NCI-H2171 treated with DMSO at 0.1 percent for 48 hours (cell line): ENCODE measurements around the gene FHIT.

ENCODE experiments used
- DNase-seq: peaks from one replicate; lab custom pipeline; 2025; lab: John Stamatoyannopoulos, UW

The FHIT gene

DNA sequence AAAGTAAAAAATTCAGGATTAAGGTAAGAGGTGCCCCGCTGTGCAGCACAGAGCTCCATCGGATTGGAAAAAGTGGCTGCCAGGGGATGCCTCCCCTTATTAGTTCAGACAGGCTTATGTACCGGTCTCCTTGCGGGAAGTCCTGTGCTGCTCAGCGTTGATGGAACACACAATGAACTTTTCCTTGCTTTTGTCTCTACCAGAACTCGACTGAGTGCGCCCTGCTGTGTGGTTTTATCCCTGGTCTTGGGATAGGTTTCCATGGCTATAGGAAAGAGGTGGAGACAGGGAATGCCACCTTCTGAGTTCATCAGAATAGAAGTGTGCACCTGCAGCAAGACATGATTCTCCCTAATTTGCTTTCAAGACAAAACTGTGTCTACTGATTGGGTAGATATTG, 1455.5 kb downstream of the FHIT start:
- no peak for DNase-seq

DNA sequence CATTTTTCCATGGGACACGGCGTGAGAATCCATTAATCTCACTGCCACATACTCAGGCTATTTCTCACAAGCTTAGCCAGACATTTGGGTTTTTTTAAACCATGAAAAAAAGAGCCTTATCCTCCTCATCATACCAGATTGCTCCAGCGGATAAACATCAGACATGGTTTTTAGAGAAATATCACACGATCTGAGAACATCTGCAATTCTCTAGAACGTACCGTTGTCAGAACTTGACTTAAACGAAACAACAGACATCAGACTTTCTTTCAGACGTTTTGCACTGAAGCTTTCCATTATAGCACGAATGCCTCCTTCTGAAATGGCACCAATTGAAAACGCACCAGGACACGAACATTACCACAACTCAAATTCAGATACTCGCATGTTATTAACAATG, 1457.3 kb downstream of the FHIT start:
- DNase-seq: no peak

DNA sequence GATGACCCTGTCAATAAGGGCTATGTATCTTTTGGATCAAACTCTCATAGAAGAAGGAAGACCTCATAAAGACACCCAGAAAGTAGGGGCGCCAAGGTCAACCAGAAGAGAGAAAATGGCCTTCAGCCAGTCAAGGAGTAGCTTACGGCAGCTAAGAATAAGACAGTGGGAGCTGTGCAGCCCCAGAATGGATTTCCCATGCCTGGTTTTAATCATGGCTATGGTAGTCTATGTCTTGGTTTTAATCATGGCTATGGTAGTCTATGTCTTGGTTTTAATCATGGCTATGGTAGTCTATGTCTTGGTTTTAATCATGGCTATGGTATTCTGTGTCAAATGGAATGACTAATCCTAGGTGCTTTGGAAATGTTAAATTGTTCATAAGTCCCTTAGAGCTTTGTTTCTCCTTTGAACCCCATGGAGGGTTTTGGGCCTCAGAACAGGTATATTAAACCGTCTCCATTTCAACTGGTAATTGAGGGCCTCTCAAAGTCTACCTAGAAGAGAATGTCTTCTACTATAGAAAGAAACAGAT, 1459.4 kb downstream of the FHIT start:
- DNase-seq: no peak

DNA sequence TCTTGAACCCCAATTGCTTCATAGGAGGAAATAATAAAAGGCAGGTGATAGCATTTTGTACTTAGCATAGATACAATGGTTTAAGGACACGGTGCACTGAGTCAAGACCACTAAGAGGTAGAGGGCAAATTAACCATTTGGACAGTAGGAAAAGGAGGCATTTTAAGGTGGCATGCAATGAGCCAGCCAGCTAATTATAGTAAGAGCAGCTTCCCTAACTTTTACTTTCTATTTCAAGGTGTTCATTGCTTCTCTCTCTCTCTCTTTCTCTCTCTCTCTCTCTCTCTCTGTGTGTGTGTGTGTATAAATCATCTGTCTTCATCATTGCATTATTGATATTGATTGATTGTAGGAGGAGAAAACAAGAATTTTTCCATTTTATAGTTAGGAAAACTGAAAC, 1461.0 kb downstream of the FHIT start:
- DNase-seq: no peak

DNA sequence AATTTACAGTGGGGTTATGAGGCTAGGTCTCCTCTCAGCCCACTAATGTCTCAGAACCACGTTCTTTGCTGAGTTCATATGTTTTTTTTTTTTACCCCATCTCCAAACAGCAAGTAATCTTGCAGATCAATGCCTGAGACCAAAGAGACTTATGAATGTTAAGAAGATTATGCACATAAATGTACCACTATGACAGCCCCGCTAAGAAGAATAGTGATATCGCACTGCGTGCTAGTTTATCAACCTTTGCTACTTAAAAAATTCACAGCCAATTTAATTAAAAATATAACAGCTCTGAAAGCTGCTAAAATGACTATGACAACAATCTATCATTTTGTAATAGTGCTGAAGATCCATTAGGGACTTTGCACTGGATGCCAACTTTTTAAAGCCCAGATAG, 1462.5 kb downstream of the FHIT start:
- DNase-seq: no peak

DNA sequence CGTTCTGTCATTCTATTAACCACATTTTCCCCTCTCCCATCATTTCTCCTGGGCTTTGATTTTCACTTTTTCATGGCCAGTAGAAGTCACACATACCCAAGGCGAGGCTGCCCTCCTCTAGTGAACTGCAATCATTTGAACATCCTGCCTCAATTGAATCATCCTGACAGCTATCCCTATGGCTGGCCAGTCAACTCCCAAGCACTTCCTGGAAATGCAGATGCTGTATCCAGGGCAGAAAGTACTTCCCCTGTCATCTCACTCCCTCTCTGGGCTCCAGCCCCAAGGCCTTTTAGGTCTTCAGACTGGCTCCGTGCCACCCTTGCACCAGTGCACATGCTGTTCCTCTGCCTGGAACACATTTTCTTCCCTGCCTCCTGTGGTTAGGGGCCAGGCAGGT, 1463.1 kb downstream of the FHIT start:
- DNase-seq: no peak

DNA sequence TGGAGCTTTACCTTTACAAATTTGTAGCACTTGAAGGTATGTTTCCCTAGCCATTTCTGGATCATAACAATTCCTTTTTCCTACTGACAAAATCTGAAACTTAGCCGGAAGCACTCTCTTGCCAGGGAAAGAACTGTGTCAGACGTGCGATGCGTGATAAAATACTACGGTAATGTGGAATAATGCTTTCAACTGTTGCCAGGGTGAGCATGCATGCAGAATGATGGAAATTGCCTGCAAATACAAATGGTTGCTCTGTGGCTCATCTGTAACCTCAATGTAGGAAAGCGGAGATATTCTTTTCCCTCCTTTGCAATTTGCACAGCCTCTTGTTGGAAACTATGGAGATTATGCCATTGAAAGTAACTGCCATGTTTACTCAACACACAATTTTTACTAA, 1464.9 kb downstream of the FHIT start:
- DNase-seq: no peak

DNA sequence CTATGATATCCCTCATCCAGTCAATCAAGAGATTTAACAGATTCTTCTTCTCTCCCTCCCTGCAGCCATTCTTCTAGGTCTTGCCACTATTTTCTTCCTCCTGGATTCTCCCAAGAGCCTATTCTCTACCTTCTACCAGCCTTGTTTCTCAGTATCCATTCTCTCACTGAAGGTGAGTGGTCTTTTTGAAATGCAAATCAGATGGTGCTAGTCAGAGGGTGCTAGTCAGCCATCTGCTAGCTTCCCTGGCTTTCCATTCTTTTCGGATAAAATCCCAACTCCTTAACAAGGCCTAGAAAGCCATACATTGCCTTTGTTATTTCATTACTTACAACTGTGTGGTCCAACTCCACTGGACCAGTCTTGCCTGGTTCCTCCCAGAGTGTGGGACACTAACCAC, 1467.1 kb downstream of the FHIT start:
- no peak for DNase-seq

DNA sequence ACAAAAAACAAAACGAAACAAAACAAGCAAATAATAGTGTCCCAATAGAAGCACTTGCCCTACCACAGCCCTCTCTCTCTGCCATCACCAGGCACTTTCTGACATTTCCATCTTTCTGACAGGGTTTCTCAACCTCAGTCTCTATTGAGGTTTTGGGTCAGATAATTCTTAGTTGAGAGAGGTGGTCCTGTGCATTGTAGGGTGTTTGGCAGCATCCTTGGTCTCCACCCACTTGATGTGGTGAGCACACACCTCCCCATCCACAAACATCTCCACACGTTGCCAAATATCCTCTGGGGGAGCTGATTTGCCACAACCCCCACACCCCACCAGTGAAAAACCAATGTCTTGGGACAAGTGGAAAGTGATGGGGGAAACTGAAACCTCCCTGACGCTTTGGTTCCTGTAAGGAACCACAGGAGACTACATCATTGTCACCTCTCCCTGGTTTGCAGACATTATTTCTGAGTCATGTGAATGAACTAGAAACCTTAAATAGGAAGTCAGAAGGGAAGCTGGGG, 1467.7 kb downstream of the FHIT start:
- DNase-seq: no peak

DNA sequence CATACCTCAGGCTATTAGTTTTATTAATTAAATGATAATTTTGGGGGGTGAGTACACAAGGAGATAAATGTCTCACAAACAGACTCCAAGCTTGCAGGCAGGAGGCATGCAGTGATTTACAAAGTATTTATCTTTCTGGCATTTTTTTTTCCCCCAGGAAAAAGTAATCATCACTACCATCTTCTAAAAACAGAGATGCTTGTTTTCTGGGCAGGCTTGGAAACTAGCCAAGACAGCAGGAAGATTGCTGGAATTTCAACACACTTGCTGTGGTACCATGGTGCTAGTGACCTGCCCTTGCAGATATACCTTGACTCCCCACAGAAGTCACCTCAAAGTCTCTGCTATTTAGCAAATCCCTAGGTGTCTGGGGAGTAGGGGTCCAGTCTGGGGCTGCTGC, 1468.6 kb downstream of the FHIT start:
- DNase-seq: no peak

DNA sequence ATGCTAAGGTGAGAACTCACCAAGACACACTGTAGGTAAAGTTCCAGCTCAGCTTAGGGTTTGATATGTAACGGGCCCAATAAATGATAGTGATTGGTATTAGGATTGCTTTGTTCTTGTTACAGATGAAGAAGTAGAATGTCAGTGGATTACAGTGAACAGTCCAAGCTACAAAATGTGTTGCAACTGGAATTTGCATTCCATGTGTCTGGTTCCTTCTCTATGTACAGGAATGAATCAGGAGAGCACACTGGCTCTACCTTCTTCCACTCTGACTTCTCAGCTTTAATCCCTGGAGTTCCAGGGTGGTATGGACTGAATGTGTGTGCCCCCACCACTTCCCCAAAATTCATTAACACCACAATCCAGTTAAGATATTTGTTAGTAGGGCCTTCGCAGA, 1471.0 kb downstream of the FHIT start:
- DNase-seq: no peak

DNA sequence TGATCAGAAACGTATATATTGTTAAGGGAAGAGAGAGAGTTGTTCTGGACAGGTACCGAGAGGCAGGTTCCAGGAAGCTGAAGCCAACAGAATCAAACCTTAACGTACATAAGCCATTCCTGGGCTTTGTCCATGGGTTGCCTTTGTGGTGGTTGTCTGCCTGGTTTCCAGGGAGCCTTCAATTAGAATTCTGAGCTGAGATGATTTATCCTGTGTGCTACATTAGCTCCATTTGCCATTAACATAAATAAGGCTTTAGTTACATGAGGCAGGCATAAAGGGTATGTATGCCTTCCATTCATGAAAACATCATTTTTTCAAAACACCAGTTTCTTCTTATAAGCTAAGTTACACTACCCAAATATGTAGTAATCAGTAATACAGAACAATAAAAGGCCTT, 1472.0 kb downstream of the FHIT start:
- DNase-seq: no peak

DNA sequence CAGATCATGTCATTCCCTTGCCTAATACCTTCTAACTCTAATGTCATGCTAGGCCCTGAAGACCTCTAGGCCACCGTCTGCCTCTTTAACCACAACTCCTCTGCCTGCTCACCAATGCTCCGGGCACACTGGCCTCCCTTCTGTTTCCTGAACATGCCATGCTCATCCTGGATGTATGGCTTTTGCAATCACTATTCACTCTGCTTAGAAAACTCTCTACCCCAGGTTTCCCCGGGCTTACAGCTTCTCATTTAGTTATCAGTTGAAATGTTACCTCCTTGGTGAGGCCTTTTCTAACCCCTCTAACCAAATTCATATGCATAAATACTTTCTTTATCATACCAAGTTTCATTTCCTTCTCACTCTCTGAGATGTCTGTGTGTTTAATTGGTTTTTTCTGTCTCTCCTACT, 1473.6 kb downstream of the FHIT start:
- DNase-seq: no peak

DNA sequence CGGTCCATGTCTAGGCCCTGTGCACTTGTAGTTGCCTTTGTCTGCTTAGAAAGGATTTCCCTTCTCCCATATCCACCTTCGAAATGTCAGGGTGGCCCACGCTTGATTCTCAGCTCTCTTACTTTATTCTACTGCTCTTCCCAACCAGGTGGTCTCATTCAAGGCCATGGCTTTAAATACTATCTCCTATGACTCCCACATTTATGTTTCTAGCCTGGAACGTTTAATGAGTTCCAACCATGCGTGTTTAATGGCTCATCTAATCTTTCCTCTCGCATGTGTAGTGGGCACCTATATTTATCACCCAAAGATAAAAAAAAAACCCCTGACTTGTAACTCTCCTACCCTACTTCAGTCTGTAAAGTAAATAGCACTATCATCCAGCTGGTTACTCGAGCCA, 1474.2 kb downstream of the FHIT start:
- DNase-seq: no peak

DNA sequence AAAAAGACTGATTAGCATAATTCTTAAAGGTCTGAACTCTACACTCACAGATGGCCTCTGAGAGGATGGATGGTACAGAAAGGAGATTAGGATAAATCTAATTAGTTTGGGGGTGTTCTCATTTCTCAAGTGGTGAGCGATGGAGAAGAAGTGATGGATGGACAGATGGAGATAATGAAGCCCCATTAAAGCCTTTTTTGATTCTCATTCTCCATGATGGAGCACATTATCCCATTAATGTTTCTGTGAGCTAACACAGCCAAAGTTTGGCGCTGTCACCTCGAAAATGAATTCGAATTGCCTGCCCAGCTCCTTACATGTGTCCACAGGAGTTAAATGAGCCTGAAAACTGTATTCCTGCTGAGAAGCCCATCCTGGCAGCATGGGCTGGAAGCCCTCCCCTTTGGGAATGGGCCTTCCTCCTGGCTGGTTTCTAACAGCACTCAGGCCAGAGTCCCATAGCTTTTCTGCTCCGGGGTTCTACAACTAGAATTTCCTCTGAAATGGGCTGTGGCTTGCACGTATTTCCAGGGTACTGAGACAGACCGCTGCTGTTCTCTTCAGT, 1475.4 kb downstream of the FHIT start:
- DNase-seq: no peak

DNA sequence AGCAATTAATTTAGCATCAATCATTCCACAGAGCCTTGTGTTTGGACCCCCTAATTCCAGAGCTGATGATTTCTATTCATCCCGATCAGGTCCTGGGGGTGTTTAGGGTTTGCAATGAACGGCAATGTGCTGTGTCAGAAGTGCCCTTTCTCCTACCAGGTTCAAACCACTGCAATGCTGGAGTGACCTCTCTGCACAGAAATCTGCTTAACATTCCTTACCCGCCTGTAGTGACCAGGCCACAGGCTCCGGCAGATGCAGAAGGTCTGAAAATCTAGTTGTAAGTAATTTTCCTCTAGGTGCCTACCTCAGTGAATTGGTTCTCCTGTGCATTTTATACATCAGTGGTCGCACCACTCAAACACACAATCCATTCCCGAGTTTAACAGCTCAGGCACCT, 1476.1 kb downstream of the FHIT start:
- DNase-seq: no peak

DNA sequence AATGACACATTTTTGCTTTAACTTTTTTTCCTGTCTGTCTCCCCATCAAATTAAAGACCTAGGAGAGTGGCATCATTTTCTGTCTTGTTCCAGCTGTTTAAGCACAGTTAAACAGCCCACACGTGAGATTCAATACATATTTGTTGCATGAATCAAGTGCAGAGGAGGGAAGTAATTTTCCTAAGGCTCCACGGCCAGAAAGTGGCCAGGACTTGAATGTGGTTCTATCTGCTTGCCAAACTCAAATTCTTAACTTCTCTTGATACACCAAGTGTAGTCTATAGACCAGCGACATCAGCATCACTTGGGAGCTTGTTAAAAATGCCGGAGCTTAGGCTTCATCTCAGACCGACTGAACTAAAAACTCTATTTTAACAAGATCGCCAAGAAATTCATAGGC, 1476.6 kb downstream of the FHIT start:
- no peak for DNase-seq

DNA sequence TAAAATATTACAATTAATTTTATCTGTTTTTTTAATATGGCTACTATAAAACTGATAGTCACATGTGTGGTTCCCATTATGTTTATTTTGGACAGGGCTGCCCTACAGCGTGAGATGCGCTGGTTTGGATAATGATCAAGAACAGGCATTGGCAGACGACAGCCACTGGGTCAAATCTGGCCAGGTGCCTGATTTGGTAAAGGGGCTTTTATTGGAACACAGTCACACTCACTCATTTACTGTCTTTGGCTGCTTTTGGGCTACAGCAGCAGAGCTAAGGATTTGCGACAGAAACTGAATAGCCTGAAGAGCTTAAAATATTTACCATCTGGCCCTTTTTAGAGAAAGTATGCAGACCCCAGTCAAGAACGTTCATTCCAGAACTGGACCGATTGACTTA, 1477.3 kb downstream of the FHIT start:
- no peak for DNase-seq

DNA sequence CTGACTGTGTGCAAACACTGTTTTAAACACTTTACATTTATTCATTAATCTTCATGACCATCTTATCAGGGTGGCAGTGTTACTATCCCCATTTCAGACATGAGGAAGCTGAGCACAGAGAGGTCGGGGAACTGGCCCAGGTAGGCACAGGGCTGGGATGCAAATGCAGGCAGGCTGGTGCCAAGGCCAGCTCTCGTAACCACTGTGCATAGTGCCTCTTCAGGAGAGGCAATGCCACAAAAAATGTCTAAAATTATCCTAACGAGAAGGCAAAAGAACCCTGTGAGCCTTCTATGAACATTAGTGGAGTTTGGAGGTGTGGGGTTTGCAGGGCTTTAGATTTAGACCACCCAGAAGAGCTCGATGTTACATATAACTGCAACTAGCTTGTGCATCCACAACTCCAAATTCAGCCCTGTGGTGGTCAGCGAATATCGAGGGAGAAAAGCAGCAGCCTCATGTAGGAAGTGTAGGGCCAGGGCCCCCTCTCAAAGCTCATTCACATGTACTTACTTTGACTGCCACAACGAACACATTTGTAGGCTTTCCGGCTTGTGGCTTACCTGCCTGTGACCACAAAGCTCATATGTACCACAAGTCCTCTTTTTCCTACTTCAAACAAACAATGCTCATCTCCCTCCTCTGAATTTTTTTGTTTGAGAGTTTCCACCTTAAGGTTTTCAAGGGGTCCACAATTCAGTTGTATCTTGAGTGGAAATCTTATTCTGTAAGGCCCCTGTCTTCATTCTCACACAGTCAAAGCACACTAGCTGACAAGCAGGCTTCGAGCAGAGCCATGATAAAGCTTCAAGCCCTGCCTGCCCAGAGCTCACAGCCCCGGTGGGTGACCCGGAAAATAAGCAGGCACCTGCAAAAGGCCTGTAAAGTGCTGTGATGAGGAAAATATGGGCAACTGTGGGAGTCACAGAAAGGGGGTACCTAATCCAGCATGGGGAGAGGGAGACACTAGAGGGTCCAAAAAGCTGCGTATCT, 1478.5 kb downstream of the FHIT start:
- no peak for DNase-seq

DNA sequence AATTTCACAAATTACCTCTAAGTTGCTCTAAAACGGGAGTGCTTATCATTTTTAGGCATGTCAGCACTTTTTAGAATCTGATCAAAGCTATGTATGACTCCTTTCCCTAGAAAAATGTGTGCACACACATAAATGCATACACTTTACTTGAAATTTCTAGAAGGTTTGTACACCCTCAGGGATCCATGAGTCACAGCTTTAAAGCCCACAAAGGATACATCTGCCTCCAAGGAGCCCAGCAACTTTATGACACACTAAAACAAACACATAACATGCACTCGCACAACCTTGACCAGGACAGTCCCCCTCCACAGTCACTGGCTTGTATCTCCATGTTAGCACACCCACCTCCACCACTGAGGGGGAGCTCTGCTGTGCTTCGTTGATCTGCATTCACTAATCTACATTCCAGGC, 1479.5 kb downstream of the FHIT start:
- DNase-seq: no peak

DNA sequence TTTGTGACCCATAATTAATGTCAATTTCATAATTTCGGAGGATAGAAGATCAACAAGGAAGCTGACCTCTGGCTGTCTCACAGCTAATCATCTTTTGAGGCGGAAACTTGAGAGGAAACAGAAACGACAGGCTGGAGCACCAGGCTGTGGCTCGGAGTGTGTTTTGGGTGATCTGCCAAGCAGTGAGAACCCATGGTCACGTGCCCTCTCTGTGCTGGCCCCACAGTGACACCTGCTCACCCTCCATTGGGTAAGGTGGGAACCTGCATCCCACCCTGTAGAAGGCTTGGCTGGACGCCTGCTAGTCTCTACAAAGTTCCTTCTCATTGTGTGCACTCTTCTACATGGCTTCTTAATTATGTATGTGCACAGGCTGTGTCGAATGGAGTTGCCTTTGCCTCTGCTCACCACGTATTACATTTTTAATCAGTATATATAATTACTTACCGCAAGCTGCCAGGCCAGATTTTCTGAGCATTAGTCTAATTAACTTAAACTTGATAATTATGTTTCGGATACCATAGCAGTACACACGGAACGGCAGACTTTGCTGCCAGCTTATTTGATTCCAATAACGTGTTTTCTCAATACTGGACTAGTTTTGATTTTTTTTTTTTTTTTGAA, 1482.0 kb downstream of the FHIT start:
- peak; percentile 22 for DNase-seq

DNA sequence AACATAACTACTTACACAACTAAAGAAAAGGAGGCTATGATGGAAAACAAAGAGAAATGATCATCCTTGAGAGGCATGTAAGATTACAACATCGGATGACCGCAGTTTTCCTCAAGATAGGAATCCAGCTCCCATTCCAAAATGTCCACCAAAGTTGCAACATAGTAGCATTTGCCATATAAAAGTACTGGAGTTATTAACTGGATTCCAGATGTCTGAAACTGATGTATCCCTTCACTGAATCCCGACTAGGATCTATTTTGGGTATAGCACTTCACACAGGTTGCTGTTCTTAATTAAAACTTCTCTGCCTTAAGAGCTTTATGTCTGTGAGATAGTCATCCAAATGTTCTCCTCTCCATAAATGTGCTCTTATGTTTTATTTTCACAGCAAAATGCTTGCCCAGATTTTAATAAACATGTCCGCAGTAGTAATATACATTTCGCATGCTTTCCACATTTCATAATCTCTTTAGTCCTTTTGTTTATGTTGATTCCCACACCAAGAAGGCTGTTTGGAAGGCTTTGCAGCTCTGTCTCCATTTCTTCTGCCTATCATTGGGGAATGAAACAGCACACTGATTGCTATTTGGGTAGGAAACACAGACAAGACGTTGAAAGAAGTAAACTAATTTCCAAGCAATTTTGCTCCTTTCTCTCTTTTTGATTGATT, 1484.9 kb downstream of the FHIT start:
- DNase-seq: no peak
